ACHN (cell line): Measurements from ENCODE around the gene ZNF132.
"Not testable (repeated sequence)": the region's sequence is repeated elsewhere in the genome, so short reads cannot be mapped to it uniquely, and the experiment has no call there.

Source experiments
- DNase-seq: peaks from one replicate; pipeline ENCODE4 v3.0.0-alpha.2; 2015
- in situ Hi-C: cut with HindIII; loops from 2 replicates; pipeline ENCODE4 v1.10.0; 2017; ENCODE audit warnings: low sequenced_read_pairs, low pct_ligation_motif_present, low pct_unique_long_range_greater_than_20kb

Gene ZNF132

GRCh38 chr19:58439576-58440554 is at the start of gene ZNF132:
Gene ZNF132 (minus strand): TSS chr19:58440153. CDS start chr19:58439821, 332 bp downstream.
- peak; percentile 88 for DNase-seq
- in situ Hi-C loops, result no loop called here

- DNase-seq, result peak; percentile 10
- in situ Hi-C loops, result not testable (repeated sequence)
These were observed 44.4 kb upstream of the ZNF132 start for GRCh38 chr19:58484349-58484748.

GRCh38 chr19:58483776-58484175 is 43.8 kb upstream of the ZNF132 start:
- in situ Hi-C loops, result no loop called here
- no peak for DNase-seq

- in situ Hi-C loops, result no loop called here
- no peak for DNase-seq
These were observed 42.4 kb upstream of the ZNF132 start for GRCh38 chr19:58482372-58482771.

GRCh38 chr19:58480831-58481230 is 40.9 kb upstream of the ZNF132 start:
- no peak for DNase-seq
- in situ Hi-C loops, result no loop called here

GRCh38 chr19:58480481-58480830 is 40.5 kb upstream of the ZNF132 start:
- in situ Hi-C loops, result no loop called here

GRCh38 chr19:58479736-58480480 is 40.0 kb upstream of the ZNF132 start:
- in situ Hi-C loops, result no loop called here
- DNase-seq, result no peak

More at GRCh38 chr19:58480481-58480830, 40.5 kb upstream of the ZNF132 start:
- no peak for DNase-seq

- DNase-seq, result no peak
- in situ Hi-C loops, result no loop called here
These were observed 39.4 kb upstream of the ZNF132 start for GRCh38 chr19:58479303-58479702.

- in situ Hi-C loops, result no loop called here
- no peak for DNase-seq
These were observed 37.9 kb upstream of the ZNF132 start for GRCh38 chr19:58477871-58478270.

- in situ Hi-C loops, result no loop called here
- DNase-seq, result no peak
These were observed 37.2 kb upstream of the ZNF132 start for GRCh38 chr19:58477130-58477529.

GRCh38 chr19:58476498-58477015 is 36.6 kb upstream of the ZNF132 start:
- no peak for DNase-seq
- in situ Hi-C loops, result no loop called here

- in situ Hi-C loops, result no loop called here
- peak; percentile 92 for DNase-seq
These were observed 36.0 kb upstream of the ZNF132 start, which contains the start of gene ZNF446 for GRCh38 chr19:58475714-58476497. Gene ZNF446 (plus strand): TSS chr19:58476352. CDS start chr19:58477219, 867 bp downstream.

- DNase-seq, result no peak
- in situ Hi-C loops, result no loop called here
These were observed 35.2 kb upstream of the ZNF132 start for GRCh38 chr19:58474997-58475713.

- peak; percentile 31 for DNase-seq
- in situ Hi-C loops, result no loop called here
These were observed 34.5 kb upstream of the ZNF132 start for GRCh38 chr19:58474291-58474996.

- in situ Hi-C loops, result no loop called here
- no peak for DNase-seq
These were observed 33.8 kb upstream of the ZNF132 start for GRCh38 chr19:58473775-58474174.

- in situ Hi-C loops, result no loop called here
- no peak for DNase-seq
These were observed 31.8 kb upstream of the ZNF132 start for GRCh38 chr19:58471736-58472135.

GRCh38 chr19:58470837-58471543 is 31.0 kb upstream of the ZNF132 start:
- DNase-seq, in situ Hi-C loops: not testable (repeated sequence)
